HepG2 (cell line): Measurements from ENCODE around the gene ISG20.

ENCODE experiments used
- AKAP8 ChIP-seq: sonication (generic); formaldehyde crosslinking; IDR thresholded peaks from 2 replicates; pipeline ENCODE4 v1.5.1; 2020; ENCODE audit warnings: mild to moderate bottlenecking, missing genetic modification reagents
- BORCS8-MEF2B ChIP-seq: sonication (generic); formaldehyde crosslinking; IDR thresholded peaks from 2 replicates; pipeline ENCODE4 v1.8.0; 2022; ENCODE audit warnings: mild to moderate bottlenecking, missing genetic modification reagents
- EZH2 ChIP-seq: conservative IDR thresholded peaks from 2 replicates; pipeline ENCODE4 v1.6.1; 2012; ENCODE audit warnings: mild to moderate bottlenecking, low read depth, low read length, moderate library complexity
- FOXJ3 ChIP-seq: sonication (generic); formaldehyde crosslinking; IDR thresholded peaks from 2 replicates; pipeline ENCODE4 v1.4.0; 2020; ENCODE audit warnings: missing genetic modification reagents, mild to moderate bottlenecking, borderline replicate concordance
- KAT2B ChIP-seq: fragments of 150-350 bp; IDR thresholded peaks from 2 replicates; pipeline ENCODE4 v1.6.1; 2014; ENCODE audit warnings: low read depth, low read length, borderline replicate concordance
- PREB ChIP-seq: sonication (generic); formaldehyde crosslinking; IDR thresholded peaks from 2 replicates; pipeline ENCODE4 v1.4.0; 2020; ENCODE audit warnings: missing genetic modification reagents
- RFX1 ChIP-seq: fragments of 450-650 bp; IDR thresholded peaks from 2 replicates; pipeline ENCODE4 v1.6.1; 2017
- ZNF367 ChIP-seq: sonication (generic); formaldehyde crosslinking; IDR thresholded peaks from 2 replicates; pipeline ENCODE4 v1.4.0; 2020; ENCODE audit warnings: missing genetic modification reagents, borderline replicate concordance
- ZSCAN25 ChIP-seq: sonication (generic); formaldehyde crosslinking; IDR thresholded peaks from 2 replicates; pipeline ENCODE4 v1.8.0; 2022; ENCODE audit warnings: mild to moderate bottlenecking, missing genetic modification reagents
- TF ChIP-seq, protein P1 (sequence below): sonication (generic); formaldehyde crosslinking; IDR thresholded peaks from 2 replicates; pipeline ENCODE4 v1.5.0; 2020; ENCODE audit warnings: mild to moderate bottlenecking, missing genetic modification reagents, moderate library complexity
- TF ChIP-seq, protein P2 (sequence below): sonication (generic); formaldehyde crosslinking; IDR thresholded peaks from 2 replicates; pipeline ENCODE4 v1.4.0; 2020; ENCODE audit warnings: low read depth, mild to moderate bottlenecking, missing genetic modification reagents
- TF ChIP-seq, protein P3 (sequence below): fragments of 450-650 bp; IDR thresholded peaks from 2 replicates; pipeline ENCODE4 v1.6.1; 2016

DNA sequence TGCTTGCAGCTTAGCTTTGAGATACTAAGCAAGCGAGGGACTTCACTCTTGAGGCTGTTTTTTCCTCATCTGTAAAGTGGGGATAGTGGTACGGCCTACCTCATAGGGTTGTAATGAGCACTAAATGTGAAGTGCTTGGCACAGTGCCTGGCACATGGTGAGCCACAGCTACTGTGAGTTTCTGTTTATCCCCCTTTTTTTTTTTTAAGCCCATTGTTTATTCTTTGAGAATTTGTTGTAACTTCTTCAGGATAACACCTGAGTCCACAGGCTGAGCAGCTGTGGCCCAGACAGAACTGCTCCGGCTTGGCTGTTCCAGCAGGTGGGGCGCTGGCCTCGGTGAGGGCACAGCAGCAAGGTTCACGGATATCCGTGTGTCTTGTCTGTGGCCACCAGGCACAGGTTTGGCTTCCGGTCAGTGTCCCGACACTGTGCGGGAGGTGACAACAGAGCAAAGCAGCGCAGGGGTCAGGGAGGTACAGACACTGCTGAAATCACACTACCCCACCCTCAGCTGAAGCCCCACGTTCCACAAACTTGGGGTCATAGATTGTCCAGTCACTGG is 7.3 kb upstream of the ISG20 start:
- no peak for TF ChIP-seq BORCS8-MEF2B (CRISPR knock-in tag)
- TF ChIP-seq, protein P1, sequence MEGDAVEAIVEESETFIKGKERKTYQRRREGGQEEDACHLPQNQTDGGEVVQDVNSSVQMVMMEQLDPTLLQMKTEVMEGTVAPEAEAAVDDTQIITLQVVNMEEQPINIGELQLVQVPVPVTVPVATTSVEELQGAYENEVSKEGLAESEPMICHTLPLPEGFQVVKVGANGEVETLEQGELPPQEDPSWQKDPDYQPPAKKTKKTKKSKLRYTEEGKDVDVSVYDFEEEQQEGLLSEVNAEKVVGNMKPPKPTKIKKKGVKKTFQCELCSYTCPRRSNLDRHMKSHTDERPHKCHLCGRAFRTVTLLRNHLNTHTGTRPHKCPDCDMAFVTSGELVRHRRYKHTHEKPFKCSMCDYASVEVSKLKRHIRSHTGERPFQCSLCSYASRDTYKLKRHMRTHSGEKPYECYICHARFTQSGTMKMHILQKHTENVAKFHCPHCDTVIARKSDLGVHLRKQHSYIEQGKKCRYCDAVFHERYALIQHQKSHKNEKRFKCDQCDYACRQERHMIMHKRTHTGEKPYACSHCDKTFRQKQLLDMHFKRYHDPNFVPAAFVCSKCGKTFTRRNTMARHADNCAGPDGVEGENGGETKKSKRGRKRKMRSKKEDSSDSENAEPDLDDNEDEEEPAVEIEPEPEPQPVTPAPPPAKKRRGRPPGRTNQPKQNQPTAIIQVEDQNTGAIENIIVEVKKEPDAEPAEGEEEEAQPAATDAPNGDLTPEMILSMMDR (CRISPR knock-in tag): no peak
- no peak for TF ChIP-seq EZH2
- no peak for TF ChIP-seq RFX1
- TF ChIP-seq, protein P2, sequence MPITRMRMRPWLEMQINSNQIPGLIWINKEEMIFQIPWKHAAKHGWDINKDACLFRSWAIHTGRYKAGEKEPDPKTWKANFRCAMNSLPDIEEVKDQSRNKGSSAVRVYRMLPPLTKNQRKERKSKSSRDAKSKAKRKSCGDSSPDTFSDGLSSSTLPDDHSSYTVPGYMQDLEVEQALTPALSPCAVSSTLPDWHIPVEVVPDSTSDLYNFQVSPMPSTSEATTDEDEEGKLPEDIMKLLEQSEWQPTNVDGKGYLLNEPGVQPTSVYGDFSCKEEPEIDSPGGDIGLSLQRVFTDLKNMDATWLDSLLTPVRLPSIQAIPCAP: no peak
- TF ChIP-seq ZNF367 (CRISPR knock-in tag): no peak
- TF ChIP-seq ZSCAN25 (CRISPR knock-in tag): no peak
- TF ChIP-seq, protein P3, sequence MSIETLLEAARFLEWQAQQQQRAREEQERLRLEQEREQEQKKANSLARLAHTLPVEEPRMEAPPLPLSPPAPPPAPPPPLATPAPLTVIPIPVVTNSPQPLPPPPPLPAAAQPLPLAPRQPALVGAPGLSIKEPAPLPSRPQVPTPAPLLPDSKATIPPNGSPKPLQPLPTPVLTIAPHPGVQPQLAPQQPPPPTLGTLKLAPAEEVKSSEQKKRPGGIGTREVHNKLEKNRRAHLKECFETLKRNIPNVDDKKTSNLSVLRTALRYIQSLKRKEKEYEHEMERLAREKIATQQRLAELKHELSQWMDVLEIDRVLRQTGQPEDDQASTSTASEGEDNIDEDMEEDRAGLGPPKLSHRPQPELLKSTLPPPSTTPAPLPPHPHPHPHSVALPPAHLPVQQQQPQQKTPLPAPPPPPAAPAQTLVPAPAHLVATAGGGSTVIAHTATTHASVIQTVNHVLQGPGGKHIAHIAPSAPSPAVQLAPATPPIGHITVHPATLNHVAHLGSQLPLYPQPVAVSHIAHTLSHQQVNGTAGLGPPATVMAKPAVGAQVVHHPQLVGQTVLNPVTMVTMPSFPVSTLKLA: no peak
- TF ChIP-seq KAT2B: no peak
- no peak for TF ChIP-seq FOXJ3 (CRISPR knock-in tag)
- no peak for TF ChIP-seq PREB (CRISPR knock-in tag)
- no peak for TF ChIP-seq AKAP8 (CRISPR knock-in tag)
